ENCODE results near the gene OPN3. TPM values are rescaled to one million over a fixed set of nuclear protein-coding genes. Genes with fewer than 3 reads are reported as not detected.

Gene OPN3
- polyA plus RNA-seq (2011; rRNA removed) (119 and 144 TPM in 2 replicates), polyA plus RNA-seq (2017; fragmentation: RNase III; extraction: RNeasy Plus Mini Kit Qiagen cat#74134 plus additional on column Dnase treatment) (41.0 to 52.4 TPM (median 41.6 TPM) in 3 replicates), polyA minus RNA-seq (2011; rRNA and poly(A)+ RNA removed) (35.1 and 38.8 TPM in 2 replicates)
- 26.3 and 36.6 TPM in 2 replicates for polyA plus RNA-seq (2012; cell fraction: cytosol; rRNA removed)
- 14.0 TPM in 2 replicates for polyA plus RNA-seq (2012; cell fraction: nucleus; rRNA removed)

GRCh38 chr1:241640149-241640866 lies at the start of gene OPN3, which contains the start of gene CHML:
OPN3 (minus strand) TSS chr1:241640369; CDS start chr1:241640254, 115 bp downstream.
CHML (minus strand) TSS chr1:241640369; CDS start chr1:241635766, 4,603 bp downstream.
- WGBS (ENCODE audit: missing lambda C conversion rate): 18% methylated on average over 11 of the region's 81 CpGs
- POLR2A ChIA-PET: interaction anchor here (0.6 to 1.8 kb wide), 13 partner anchors 11 to 927 kb away, joined by 3 to 9 read pairs (median 3); partner anchors contain the start of genes FH and WDR64
- CTCF ChIA-PET: interaction anchor here (1.1 to 2.3 kb wide), 4 partner anchors 11 to 35 kb away, joined by 3 to 11 read pairs (median 9); no protein-coding TSS in a partner anchor

More at GRCh38 chr1:241640149-241640866, at the start of gene OPN3, which contains the start of gene CHML:
- Histone ChIP-seq H3K4me2 (peak within 1 kb of the TSS; percentile 88), H3K4me3 (peak within 1 kb of the TSS; percentile 74), H3K27ac (peak within 1 kb of the TSS; percentile 89 to 98), H3K9me3 (no peaks in the 10 kb centered on the region; the same call in 1 of the 3 replicates), H3K4me1 (peaks cover 41% of the 10 kb centered on the region)
- ATAC-seq (peak; percentile 78 to 87), DNase-seq (ENCODE audit: low read depth in 1 of 2, low spot score in 1 of 2) (peak; percentile 82 to 92), FAIRE-seq (no peak)
- TF ChIP-seq FOXS1 (CRISPR knock-in tag; IDR thresholded peaks at IDR 0.05) (peak; percentile 76; the same call in 1 of the 2 replicates), E2F6 (IDR thresholded peaks at IDR 0.05; ENCODE audit: borderline replicate concordance, low read depth) (peak; percentile 61), BCL3 (IDR thresholded peaks at IDR 0.05) (peak; percentile 95; the same call in 2 of the 3 replicates), HOXB13 (CRISPR knock-in tag; IDR thresholded peaks at IDR 0.05; ENCODE audit: low read depth) (peak; percentile 80), CHD4 (IDR thresholded peaks at IDR 0.05; ENCODE audit: borderline replicate concordance) (no peak), RARB (CRISPR knock-in tag; IDR thresholded peaks at IDR 0.05) (no peak), SMC3 (IDR thresholded peaks at IDR 0.05) (peak; percentile 15; the same call in 1 of the 3 replicates), ATOH8 (CRISPR knock-in tag; IDR thresholded peaks at IDR 0.05; ENCODE audit: low read depth) (peak; percentile 91), FOSB (CRISPR knock-in tag; IDR thresholded peaks at IDR 0.05) (0 out of 2 replicates have a peak, but pooled peaks have one; percentile 20), ZC3H11A (IDR thresholded peaks at IDR 0.05) (no peak), TFCP2L1 (CRISPR knock-in tag; IDR thresholded peaks at IDR 0.05) (peak; percentile 70; the same call in 1 of the 2 replicates), CEBPB (IDR thresholded peaks at IDR 0.05) (no peak), POLR2A (IDR thresholded peaks at IDR 0.05; ENCODE audit: low read length) (peak; percentile 87), EHF (CRISPR knock-in tag; IDR thresholded peaks at IDR 0.05) (peak; percentile 89), RAD21 (conservative IDR thresholded peaks at IDR 0.05 in 1 of 2, IDR thresholded peaks at IDR 0.05 in 1 of 2) (no peak; a peak in 1 of 5 replicates), GATA3 (IDR thresholded peaks at IDR 0.05; ENCODE audit: borderline replicate concordance) (no peak), PBX3 (IDR thresholded peaks at IDR 0.05) (0 out of 2 replicates have a peak, but pooled peaks have one; percentile 29), POLR2AphosphoS2 (conservative IDR thresholded peaks at IDR 0.05; ENCODE audit: low read length) (no peak), PHF8 (IDR thresholded peaks at IDR 0.05; ENCODE audit: borderline replicate concordance, low read depth) (no peak), KDM5A (IDR thresholded peaks at IDR 0.05) (no peak), CBX2 (IDR thresholded peaks at IDR 0.05; ENCODE audit: borderline replicate concordance, low read depth) (no peak), HOXA7 (CRISPR knock-in tag; IDR thresholded peaks at IDR 0.05) (peak; percentile 79; the same call in 1 of the 2 replicates), ZNF302 (CRISPR knock-in tag; IDR thresholded peaks at IDR 0.05) (peak; percentile 88; the same call in 1 of the 2 replicates), RNF2 (IDR thresholded peaks at IDR 0.05; ENCODE audit: borderline replicate concordance, low read depth) (no peak), JUN (IDR thresholded peaks at IDR 0.05) (peak; percentile 77 to 95; a peak in 4 of 5 replicates), HOXB5 (CRISPR knock-in tag; IDR thresholded peaks at IDR 0.05) (peak; percentile 83), NR3C1 (IDR thresholded peaks at IDR 0.05) (no peak), TP53 (CRISPR knock-in tag; IDR thresholded peaks at IDR 0.05) (peak; percentile 65; the same call in 1 of the 2 replicates), MAX (IDR thresholded peaks at IDR 0.05) (peak; percentile 90)
